ENCODE measurements around the gene GPC5.

Gene GPC5

DNA sequence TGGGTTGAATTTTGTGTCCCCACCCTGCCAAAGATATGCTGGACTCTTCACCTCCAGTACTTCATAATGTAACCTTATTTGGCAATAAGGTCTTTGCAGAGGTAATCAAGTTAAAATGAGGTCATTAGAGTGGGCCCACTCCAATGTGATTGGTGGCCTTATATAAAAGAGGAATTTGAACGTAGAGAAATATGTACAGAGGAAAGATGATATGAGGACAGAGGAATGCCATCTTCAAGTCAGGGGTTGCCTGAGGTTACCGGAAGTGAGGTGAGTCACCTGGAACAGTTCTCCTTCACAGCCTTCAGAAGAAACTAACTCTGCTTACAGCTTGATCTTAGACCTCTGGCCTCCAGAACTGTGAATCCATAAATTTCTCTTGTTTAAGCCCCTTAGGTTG lies 69.9 kb downstream of the GPC5 start:
- no peak for DNase-seq

- no peak for DNase-seq
Observed at GRCh38 chr13:91470084-91470621, 71.7 kb downstream of the GPC5 start.

DNA sequence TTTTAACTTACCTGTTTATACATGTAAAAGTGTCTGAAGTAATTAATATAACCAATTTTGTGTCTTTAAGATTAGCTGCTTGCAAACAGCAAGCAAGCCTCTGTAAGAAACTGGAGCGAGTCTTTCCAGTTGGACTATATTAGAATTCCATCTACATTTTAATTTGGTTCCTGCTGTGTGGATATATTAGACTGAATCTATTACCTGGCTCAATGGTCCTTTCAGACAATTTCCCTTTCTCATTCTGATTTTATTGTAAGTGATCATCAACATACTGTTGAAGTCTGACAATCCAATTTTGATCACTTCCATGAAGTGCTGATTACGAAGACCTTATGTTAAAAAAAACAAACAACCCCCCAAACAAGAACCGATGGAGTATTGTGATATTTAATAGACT lies 72.3 kb downstream of the GPC5 start:
- DNase-seq = no peak

DNA sequence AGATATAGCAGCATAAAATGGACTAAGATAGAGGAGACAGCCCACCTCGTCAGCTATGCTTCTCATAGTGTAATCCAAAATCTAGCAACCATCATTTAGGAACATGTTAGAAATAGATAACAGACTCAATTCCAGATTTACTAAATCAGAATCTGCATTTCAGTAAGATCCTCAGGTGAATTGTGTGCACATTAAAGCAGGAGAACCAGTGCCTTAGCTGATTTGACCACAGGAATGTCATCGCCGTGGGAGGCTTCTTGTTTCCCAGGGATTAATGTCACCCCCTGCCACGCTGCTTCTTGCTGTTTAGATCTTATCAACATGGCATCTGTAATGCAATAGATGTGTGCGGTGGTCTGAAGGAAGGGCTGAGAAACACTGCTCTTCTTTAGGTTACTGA lies 84.0 kb downstream of the GPC5 start:
- no peak for DNase-seq

DNA sequence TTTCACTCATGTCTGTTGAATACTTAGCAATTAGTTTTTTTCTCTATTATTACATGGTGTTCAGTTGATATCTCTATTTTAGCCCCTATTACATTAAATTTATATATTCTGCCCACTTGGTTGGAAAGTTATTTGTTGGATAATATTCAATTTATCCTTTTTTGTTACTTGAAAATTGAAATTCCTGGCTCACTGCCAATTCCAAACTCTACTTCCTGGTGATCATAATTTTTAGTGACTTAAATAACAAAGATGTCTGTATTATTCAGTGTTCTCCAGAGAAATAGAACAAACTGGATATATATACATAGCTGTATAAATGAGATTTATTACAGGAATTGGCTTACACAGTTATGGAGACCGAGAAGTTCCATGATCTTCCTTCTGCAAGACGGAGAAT lies 93.6 kb downstream of the GPC5 start:
- DNase-seq = no peak

DNA sequence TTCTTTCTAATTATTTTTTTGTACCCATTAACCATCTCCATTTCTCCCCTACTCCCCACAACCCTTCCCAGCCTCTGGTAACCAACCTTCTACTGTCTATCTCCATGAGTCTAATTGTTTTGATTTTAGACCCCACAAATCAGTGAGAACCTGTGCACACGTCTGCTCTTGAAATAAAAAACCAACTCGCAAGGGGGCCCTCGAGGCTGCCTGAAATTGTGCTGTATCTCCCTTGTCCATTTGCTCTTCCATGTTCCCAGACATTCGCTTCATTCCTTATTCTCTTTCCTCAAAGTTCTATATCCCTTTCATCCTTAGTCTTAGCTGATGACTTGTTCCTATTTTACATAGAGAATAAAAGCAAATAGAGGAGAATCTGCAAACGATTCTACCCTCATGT lies 95.0 kb downstream of the GPC5 start:
- DNase-seq = no peak

DNA sequence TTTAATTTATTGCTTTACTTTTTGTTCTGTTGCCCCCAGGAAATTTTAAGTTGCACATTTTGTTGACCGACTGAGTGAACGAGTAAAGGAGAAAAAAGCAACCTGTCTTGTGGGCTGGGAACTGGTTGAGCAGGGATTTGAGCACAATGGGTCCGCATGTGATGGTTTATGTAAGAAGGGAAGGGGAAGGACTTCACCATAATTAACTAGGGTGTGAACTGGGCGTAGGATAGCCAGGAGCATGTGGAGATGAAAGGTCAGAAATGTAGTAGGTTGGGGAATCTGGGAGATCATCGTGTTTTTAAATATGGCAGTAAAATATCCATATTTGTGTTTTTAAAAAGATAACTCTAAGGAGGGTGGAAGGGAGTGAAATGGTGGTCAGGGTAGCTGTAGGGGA lies 99.9 kb downstream of the GPC5 start:
- no peak for DNase-seq

GRCh38 chr13:91504216-91504615 lies 105.8 kb downstream of the GPC5 start:
- no peak for DNase-seq

DNA sequence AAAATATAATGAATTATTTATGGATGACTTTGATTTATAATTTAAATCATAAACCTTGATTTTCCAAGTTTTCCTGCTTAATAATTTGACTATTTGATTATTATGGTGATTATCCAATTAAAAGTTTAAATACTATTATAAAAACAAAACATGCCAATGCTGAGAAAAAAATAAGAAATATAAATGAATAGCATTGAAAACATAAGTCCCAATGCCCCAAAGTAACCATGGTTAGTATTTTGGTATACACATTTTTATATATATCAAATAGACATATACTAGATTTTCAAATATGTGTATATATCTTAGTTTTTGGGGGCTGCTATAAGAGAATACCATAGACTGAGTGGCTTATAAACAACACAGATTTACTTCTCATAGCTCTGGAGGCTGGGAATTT lies 108.3 kb downstream of the GPC5 start:
- DNase-seq = no peak

DNA sequence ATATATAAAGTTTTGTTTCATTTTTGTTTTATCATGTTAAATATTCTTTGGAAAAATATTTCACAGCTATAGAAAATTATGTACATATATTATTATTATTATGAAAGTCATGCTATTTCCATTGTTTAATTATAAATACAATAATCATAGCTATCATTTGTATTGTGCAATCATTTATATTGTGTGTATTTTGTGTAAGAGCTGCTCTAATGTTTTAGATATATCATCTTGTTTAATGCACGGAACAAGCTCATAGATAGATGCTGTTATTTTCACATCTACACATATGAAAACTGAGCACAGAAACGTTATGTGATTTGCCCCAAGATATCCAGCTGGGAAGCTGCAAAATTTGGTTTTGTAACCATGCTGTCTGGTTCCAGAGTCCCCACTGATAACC lies 111.6 kb downstream of the GPC5 start:
- DNase-seq = no peak

DNA sequence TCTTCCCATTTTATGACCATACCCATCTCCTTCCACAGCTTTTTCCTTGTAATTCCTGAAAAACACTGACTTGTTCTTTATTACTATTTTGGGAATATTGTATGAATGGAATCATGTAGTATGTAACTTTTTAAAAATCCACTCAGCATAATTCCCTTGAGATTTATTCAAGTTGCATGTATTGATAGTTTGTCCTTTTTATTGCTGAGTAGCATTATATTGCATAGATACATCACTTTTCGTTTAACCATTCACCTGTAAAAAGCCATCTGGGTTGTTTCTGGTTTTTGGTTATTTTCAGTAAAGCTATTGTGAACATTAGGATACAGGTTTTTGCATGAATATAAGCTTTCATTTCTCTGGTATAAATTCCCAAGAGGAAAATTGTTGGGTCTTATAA lies 115.4 kb downstream of the GPC5 start:
- no peak for DNase-seq

DNA sequence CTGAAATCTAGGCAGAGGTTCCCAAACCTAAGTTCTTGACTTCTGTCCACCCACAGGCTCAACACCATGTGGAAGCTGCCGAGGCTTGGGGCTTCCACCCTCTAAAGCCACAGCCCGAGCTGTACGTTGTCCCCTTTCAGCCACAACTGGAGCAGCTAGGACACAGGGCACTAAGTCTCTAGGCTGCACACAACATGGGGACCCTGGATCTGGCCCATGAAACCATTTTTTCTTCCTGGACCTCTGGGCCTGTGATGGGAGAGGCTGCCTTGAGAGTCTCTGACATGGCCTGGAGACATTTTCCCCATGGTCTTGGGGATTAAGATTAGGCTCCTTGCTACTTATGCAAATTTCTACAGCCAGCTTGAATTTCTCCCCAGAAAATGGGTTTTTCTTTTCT lies 118.4 kb downstream of the GPC5 start:
- no peak for DNase-seq

DNA sequence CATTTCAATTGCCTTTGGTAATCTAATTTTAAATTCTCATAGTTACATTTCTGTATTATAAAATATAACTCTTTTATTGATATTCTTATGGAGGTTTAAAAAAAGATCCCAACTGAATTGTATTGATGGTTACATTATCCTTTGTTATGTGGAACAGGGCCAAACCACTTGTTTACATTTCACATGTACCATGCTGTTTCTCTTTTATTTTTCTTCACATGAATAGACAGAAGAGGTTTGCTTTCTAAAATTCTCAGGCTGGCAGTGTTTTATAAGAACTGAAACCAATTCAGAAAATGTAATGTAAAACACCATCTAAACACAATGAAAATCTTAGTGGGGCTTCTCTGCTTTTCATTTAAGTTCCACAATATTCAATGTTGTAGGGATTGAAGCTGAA lies 122.5 kb downstream of the GPC5 start:
- no peak for DNase-seq

GRCh38 chr13:91523116-91523515 lies 124.7 kb downstream of the GPC5 start:
- DNase-seq = no peak

- no peak for DNase-seq
Observed at GRCh38 chr13:91526543-91527033, 128.2 kb downstream of the GPC5 start.

GRCh38 chr13:91529739-91530482 lies 131.5 kb downstream of the GPC5 start:
- DNase-seq = no peak

DNA sequence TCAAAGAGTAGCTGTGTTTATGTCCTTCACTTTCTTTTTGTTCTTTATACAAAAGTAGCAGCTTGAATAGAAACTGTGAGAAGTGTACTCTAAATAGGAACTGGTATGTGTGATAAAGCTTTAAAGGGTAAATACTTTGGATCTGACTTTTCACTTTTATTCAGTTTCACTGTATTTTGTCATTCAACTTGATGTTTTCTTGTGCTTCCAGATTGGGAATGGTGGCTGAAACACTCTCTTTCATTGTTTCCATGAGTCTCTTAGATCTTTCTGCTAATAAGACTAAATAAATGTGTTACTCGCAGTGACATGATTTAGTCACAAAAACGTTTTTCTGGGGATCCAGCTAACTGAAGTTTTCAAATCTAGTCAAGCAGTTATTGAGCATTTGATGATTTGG lies 133.2 kb downstream of the GPC5 start:
- DNase-seq = no peak

GRCh38 chr13:91533354-91533753 lies 134.9 kb downstream of the GPC5 start:
- no peak for DNase-seq

DNA sequence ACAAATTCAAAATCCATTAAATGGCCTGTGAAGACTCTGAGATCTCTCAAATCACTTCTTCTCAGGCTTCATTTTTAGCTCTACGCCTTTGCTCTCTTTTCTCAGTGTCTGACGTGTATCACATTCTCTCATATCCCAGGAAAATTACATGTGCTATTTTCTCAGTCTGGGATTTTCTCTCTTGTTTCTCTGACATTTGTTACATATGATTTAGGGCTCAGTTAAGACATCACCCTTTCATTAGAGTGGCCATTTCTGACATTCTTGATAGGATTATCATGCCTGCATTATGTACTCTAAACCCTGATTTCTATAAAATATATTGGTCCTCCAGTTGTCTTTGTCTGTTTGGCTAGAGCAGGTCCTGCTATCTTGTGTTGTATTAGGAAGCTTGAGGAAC lies 136.6 kb downstream of the GPC5 start:
- DNase-seq = no peak

DNA sequence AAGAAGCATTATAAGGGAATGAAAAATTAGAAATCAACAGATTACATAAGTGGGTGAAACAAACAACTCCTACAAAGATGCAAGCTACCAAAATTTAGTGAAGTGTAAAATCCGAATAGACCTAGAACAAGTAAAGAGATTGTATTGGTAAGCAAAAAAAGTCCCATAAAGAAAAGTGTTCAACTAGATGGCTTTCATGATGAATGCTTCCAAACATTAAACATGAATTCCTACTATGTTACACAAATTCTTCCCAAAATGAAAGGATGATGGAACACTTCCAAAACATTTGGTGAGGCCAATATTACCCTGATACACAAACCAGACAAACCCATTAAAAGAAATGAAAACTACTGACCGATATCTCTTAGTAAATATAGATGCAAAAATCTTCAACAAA lies 139.0 kb downstream of the GPC5 start:
- no peak for DNase-seq

GRCh38 chr13:91539286-91540157 lies 141.1 kb downstream of the GPC5 start:
- DNase-seq = no peak

GRCh38 chr13:91540158-91540736 lies 141.8 kb downstream of the GPC5 start:
- no peak for DNase-seq

DNA sequence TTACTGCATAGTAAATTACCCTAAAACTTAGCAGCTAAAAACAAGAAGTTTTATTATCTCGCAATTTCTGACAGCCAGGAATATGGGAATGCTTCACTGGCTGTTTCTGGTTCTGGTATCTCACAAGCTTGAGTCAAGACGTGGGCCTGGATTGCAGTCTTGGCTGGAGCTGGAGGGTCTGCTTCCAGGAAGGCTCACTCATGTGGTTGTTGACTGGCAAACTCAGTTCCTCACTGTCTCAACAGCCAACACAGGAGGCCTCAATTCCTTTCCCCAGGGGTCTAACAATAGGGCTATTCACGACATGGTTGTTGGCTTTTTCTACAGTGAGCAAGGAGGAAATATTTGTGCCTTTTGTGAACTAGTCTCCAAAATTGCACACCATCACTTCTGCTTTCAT lies 146.3 kb downstream of the GPC5 start:
- DNase-seq = no peak

DNA sequence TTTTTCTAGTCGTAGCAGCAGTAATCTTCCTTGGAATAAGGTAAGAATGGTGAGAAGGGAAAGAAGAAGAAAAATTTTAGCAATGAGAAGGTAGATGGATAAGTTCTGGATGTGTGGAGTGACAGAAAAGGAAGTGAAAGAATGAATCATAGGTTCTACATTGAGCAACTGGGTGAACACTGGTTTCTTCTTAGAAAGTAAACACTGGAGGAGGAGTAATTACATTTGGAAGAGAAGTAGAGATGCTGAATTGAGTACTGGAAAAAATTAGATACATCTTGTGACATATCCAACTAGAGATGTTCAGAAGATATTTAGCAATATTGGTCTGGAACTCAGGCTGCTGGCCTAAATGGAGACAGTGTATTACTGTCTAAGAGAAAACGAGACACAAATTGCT lies 148.5 kb downstream of the GPC5 start:
- no peak for DNase-seq
